ENCODE results near the gene OR11A1. TPM values are rescaled to one million over a fixed set of nuclear protein-coding genes. Genes with fewer than 3 reads are reported as not detected.
"Not testable (repeated sequence)": the region's sequence is repeated elsewhere in the genome, so short reads cannot be mapped to it uniquely, and the experiment has no call there.

The OR11A1 gene
- total RNA-seq, 2 experiments from 2014 or later = not detected

- no peak for DNase-seq
- no peaks in the 10 kb centered on the region for H3K9me3 Mint-ChIP-seq
- TF ChIP-seq CTCF (IDR thresholded peaks at IDR 0.05) = no peak
- ATAC-seq = no peak
- H3K4me1 Mint-ChIP-seq (ENCODE audit: low read depth) = no peaks in the 10 kb centered on the region
- no peak overlapping the region for H3K27ac Mint-ChIP-seq
- ChIA-PET CTCF (no interaction called here), POLR2A (no interaction called here)
- no peaks in the 10 kb centered on the region for H3K36me3 Mint-ChIP-seq (ENCODE audit: low read depth)
- intact Hi-C loops (cut with micrococcal nuclease) = no loop called here
- H3K27me3 Mint-ChIP-seq = peaks cover 36% of the 10 kb centered on the region
- no peak overlapping the region for H3K4me3 Mint-ChIP-seq
Observed at GRCh38 chr6:29442719-29443118, 14.2 kb downstream of the OR11A1 start.

GRCh38 chr6:29439006-29439405 is 17.9 kb downstream of the OR11A1 start, which contains the start of gene OR10C1:
OR10C1 (plus strand) TSS chr6:29439306; CDS start chr6:29440016, 710 bp downstream.
- H3K4me1 Mint-ChIP-seq (ENCODE audit: low read depth) = no peaks in the 10 kb centered on the region
- H3K27ac Mint-ChIP-seq = no peak within 1 kb of the TSS
- H3K9me3 Mint-ChIP-seq = no peaks in the 10 kb centered on the region
- no peak for ATAC-seq
- intact Hi-C loops (cut with micrococcal nuclease) = no loop called here
- TF ChIP-seq CTCF (IDR thresholded peaks at IDR 0.05) = no peak
- DNase-seq = no peak
- POLR2A ChIA-PET = no interaction called here
- peaks cover 38% of the 10 kb centered on the region for H3K27me3 Mint-ChIP-seq
- no peak within 1 kb of the TSS for H3K4me3 Mint-ChIP-seq
- H3K36me3 Mint-ChIP-seq (ENCODE audit: low read depth) = no peaks in the 10 kb centered on the region
- CTCF ChIA-PET = no interaction called here

GRCh38 chr6:29436730-29437129 is 20.1 kb downstream of the OR11A1 start:
- H3K4me1 Mint-ChIP-seq (ENCODE audit: low read depth); ATAC-seq; intact Hi-C loops (cut with micrococcal nuclease); CTCF ChIA-PET; H3K9me3 Mint-ChIP-seq; POLR2A ChIA-PET; H3K36me3 Mint-ChIP-seq (ENCODE audit: low read depth); H3K4me3 Mint-ChIP-seq; H3K27ac Mint-ChIP-seq: not testable (repeated sequence)
- peak; percentile 3 for DNase-seq
- H3K27me3 Mint-ChIP-seq = peaks cover 39% of the 10 kb centered on the region

GRCh38 chr6:29426654-29427053 is 30.2 kb downstream of the OR11A1 start:
- Mint-ChIP-seq H3K27me3 (peaks cover 31% of the 10 kb centered on the region), H3K9me3 (no peaks in the 10 kb centered on the region), H3K36me3 (ENCODE audit: low read depth) (no peaks in the 10 kb centered on the region), H3K4me3 (no peak overlapping the region), H3K4me1 (ENCODE audit: low read depth) (no peaks in the 10 kb centered on the region), H3K27ac (no peak overlapping the region)
- intact Hi-C loops (cut with micrococcal nuclease) = no loop called here
- TF ChIP-seq CTCF (IDR thresholded peaks at IDR 0.05) = no peak
- POLR2A ChIA-PET = no interaction called here
- ATAC-seq (no peak), DNase-seq (no peak)
- CTCF ChIA-PET = no interaction called here

- ATAC-seq = no peak
- Mint-ChIP-seq H3K9me3 (no peaks in the 10 kb centered on the region), H3K4me3 (no peak overlapping the region), H3K27me3 (peaks cover 31% of the 10 kb centered on the region), H3K36me3 (ENCODE audit: low read depth) (no peaks in the 10 kb centered on the region), H3K4me1 (ENCODE audit: low read depth) (no peaks in the 10 kb centered on the region), H3K27ac (no peak overlapping the region)
- CTCF ChIA-PET = no interaction called here
- POLR2A ChIA-PET = no interaction called here
- TF ChIP-seq CTCF (IDR thresholded peaks at IDR 0.05) = no peak
- intact Hi-C loops (cut with micrococcal nuclease) = no loop called here
- no peak for DNase-seq
Observed at GRCh38 chr6:29425075-29425474, 31.8 kb downstream of the OR11A1 start.

- H3K4me3 Mint-ChIP-seq = no peak overlapping the region
- CTCF ChIA-PET = no interaction called here
- H3K27me3 Mint-ChIP-seq = peaks cover 31% of the 10 kb centered on the region
- ATAC-seq (peak; percentile 58), DNase-seq (peak; percentile 9)
- H3K4me1 Mint-ChIP-seq (ENCODE audit: low read depth) = no peaks in the 10 kb centered on the region
- H3K27ac Mint-ChIP-seq = no peak overlapping the region
- POLR2A ChIA-PET = no interaction called here
- TF ChIP-seq CTCF (IDR thresholded peaks at IDR 0.05) = no peak
- intact Hi-C loops (cut with micrococcal nuclease) = no loop called here
- H3K9me3 Mint-ChIP-seq = no peaks in the 10 kb centered on the region
- no peaks in the 10 kb centered on the region for H3K36me3 Mint-ChIP-seq (ENCODE audit: low read depth)
Observed at GRCh38 chr6:29424575-29424974, 32.3 kb downstream of the OR11A1 start.
